Measurements from ENCODE around the gene ANKMY1.
A peak's percentile ranks its signal among the peaks of the same experiment; 100 is the strongest.

The ANKMY1 gene

GRCh38 chr2:240567872-240568677 is 10.3 kb upstream of the ANKMY1 start, which contains the start of gene RNPEPL1:
TSS of gene RNPEPL1 (plus strand) at chr2:240568484. CDS start at chr2:240568587, 103 bp downstream.
- Histone ChIP-seq H3K9me3 (ENCODE audit: control insufficient read depth, low read length) (no peaks in the 10 kb centered on the region), H3K27me3 (ENCODE audit: control insufficient read depth, insufficient read depth, low read length) (no peaks in the 10 kb centered on the region), H3K27ac (peak within 1 kb of the TSS; percentile 65), H3K79me2 (peaks cover 2% of the 10 kb centered on the region), H3K36me3 (ENCODE audit: control insufficient read depth, insufficient read depth, low read length) (no peaks in the 10 kb centered on the region), H3K4me2 (ENCODE audit: low read length) (peak within 1 kb of the TSS; percentile 94), H3K4me1 (peaks cover 19% of the 10 kb centered on the region), H3K9ac (no peak within 1 kb of the TSS), H3K4me3 (ENCODE audit: low read depth, low read length) (peak within 1 kb of the TSS; percentile 44), H2AFZ (peak within 1 kb of the TSS; percentile 90)
- TF ChIP-seq CTCF (IDR thresholded peaks at IDR 0.05) = no peak

GRCh38 chr2:240567137-240567871 is 9.5 kb upstream of the ANKMY1 start:
- H3K27me3 ChIP-seq (ENCODE audit: control insufficient read depth, insufficient read depth, low read length) = no peaks in the 10 kb centered on the region
- no peaks in the 10 kb centered on the region for H3K36me3 ChIP-seq (ENCODE audit: control insufficient read depth, insufficient read depth, low read length)
- H3K4me1 ChIP-seq = peaks cover 19% of the 10 kb centered on the region
- peak overlapping the region; percentile 94 for H3K4me2 ChIP-seq (ENCODE audit: low read length)
- no peak overlapping the region for H3K9ac ChIP-seq
- H3K27ac ChIP-seq = peak overlapping the region; percentile 65
- H3K9me3 ChIP-seq (ENCODE audit: control insufficient read depth, low read length) = no peaks in the 10 kb centered on the region
- H3K79me2 ChIP-seq = peaks cover 2% of the 10 kb centered on the region
- no peak for TF ChIP-seq CTCF (IDR thresholded peaks at IDR 0.05)
- H3K4me3 ChIP-seq (ENCODE audit: low read depth, low read length) = peak overlapping the region; percentile 44
- H2AFZ ChIP-seq = peak overlapping the region; percentile 90

- H3K9ac ChIP-seq = no peak overlapping the region
These were observed 8.7 kb upstream of the ANKMY1 start for GRCh38 chr2:240566203-240567136.

More at GRCh38 chr2:240566203-240567136, 8.7 kb upstream of the ANKMY1 start:
- Histone ChIP-seq H3K4me2 (ENCODE audit: low read length) (peak overlapping the region; percentile 94), H3K9me3 (ENCODE audit: control insufficient read depth, low read length) (no peaks in the 10 kb centered on the region), H3K4me3 (ENCODE audit: low read depth, low read length) (peak overlapping the region; percentile 54), H3K36me3 (ENCODE audit: control insufficient read depth, insufficient read depth, low read length) (no peaks in the 10 kb centered on the region), H3K27ac (peak overlapping the region; percentile 65), H3K27me3 (ENCODE audit: control insufficient read depth, insufficient read depth, low read length) (no peaks in the 10 kb centered on the region), H2AFZ (peak overlapping the region; percentile 89), H3K79me2 (peaks cover 2% of the 10 kb centered on the region), H3K4me1 (peaks cover 24% of the 10 kb centered on the region)
- peak; percentile 79 for TF ChIP-seq CTCF (IDR thresholded peaks at IDR 0.05)

Data from parathyroid adenoma (tissue), 2 donors.